Activated T-helper 9 cell treated with anti-CD3 and anti-CD28 coated beads, Interleukin-2, amount 50 U/mL, for 16 hours (primary cell): ENCODE data around the gene SDSL.

Experiments
- DNase-seq: peaks from one replicate; pipeline ENCODE4 v3.0.0-alpha.2; 2020; ENCODE audit warnings: low read depth

SDSL gene

GRCh38 chr12:113396828-113397496 is 25.2 kb upstream of the SDSL start:
- DNase-seq, result no peak

- DNase-seq, result no peak
These were observed 24.5 kb upstream of the SDSL start for GRCh38 chr12:113397497-113398197.

- no peak for DNase-seq
These were observed 23.6 kb upstream of the SDSL start for GRCh38 chr12:113398346-113399290.

GRCh38 chr12:113399490-113399889 is 22.7 kb upstream of the SDSL start:
- DNase-seq, result no peak

GRCh38 chr12:113400362-113400761 is 21.8 kb upstream of the SDSL start:
- no peak for DNase-seq

GRCh38 chr12:113401066-113402000 is 20.8 kb upstream of the SDSL start:
- DNase-seq, result no peak

- no peak for DNase-seq
These were observed 19.5 kb upstream of the SDSL start for GRCh38 chr12:113402586-113403260.

GRCh38 chr12:113403435-113404415 is 18.5 kb upstream of the SDSL start, which contains the start of gene SDS:
Gene SDS, minus strand, starts transcription at chr12:113403887. Its CDS starts 4,179 bp downstream, at chr12:113399708.
- no peak for DNase-seq

- no peak for DNase-seq
These were observed 16.5 kb upstream of the SDSL start for GRCh38 chr12:113405694-113406093.

- no peak for DNase-seq
These were observed 14.1 kb upstream of the SDSL start for GRCh38 chr12:113407931-113408600.

- no peak for DNase-seq
These were observed 13.4 kb upstream of the SDSL start for GRCh38 chr12:113408756-113409298.

GRCh38 chr12:113409462-113410124 is 12.6 kb upstream of the SDSL start:
- no peak for DNase-seq

GRCh38 chr12:113413488-113413939 is 8.7 kb upstream of the SDSL start:
- no peak for DNase-seq

- DNase-seq, result no peak
These were observed 7.6 kb upstream of the SDSL start for GRCh38 chr12:113414519-113415038.

- no peak for DNase-seq
These were observed 6.0 kb upstream of the SDSL start for GRCh38 chr12:113416091-113416754.

- DNase-seq, result no peak
These were observed 3.8 kb upstream of the SDSL start for GRCh38 chr12:113418213-113418879.
